Measurements from ENCODE around the gene SULT1A2.
"Not testable (repeated sequence)": the region's sequence is repeated elsewhere in the genome, so short reads cannot be mapped to it uniquely, and the experiment has no call there.

The SULT1A2 gene

DNA sequence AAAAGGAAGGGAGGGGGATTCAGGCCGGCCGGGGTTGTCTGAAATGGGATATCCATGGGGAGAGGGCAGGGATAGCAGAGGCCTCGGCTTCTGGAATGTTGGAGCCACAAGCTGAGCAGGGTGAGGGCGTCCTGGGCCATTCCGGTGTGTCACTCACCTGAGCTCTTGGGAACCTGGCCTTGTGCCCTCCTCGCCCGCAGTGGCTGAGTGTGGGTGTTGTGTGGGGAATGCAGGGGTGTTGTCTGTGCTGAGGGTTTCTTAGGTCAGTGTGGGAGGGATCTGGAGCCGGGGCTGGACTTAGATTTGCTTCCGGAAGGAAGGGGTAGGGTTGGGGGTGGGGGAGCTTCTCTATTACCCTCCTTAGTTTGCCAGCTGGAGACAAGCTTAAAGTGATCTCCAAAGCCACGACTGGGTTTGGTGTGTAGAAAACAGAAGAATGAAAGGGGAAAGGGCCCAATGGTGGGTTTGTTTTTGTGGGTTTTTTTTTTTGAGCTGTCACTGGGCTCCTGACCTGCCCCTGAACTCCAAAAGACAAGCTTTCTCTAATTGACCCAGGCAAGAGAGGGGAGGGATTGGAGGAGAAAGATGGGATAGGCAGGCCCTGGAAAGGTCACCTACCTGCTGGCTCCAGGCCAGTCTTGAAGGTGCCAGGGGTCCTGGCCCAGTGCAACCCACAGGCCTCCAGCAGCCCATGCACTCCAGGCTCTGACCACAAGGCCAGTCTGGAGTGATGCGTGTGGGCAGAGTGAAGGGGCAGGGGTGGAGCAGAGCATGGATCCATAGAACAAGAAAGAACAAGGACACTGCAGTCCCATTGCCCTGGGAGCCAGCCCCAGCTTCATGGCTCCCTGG, at the start of gene SULT1A2:
Gene SULT1A2, minus strand, starts transcription at position 211 of the 852 bp plus-strand sequence. CDS start 1,120 bp downstream, outside the sequence.
- DNase-seq (ENCODE audit: low read depth) = no peak

DNA sequence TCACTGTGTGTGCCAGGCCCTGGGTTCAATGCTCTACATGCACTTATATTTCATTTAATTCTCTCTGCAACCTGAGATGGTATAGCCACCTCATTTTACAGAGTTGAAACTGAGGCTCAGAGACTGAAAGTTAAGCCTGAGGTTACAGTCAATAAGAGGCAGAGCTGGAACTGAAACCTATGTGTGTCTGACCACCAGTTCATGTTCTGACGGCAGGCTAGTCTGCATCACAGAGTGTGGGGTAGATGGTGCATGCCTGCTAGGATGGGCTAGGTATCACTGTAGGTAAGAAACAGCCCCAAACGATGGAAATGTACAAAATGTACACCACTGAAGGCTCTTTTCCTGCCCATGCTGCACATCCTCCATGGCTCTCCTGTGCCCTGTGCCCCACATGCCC, 43.1 kb upstream of the SULT1A2 start:
- not testable (repeated sequence) for DNase-seq (ENCODE audit: low read depth)

DNA sequence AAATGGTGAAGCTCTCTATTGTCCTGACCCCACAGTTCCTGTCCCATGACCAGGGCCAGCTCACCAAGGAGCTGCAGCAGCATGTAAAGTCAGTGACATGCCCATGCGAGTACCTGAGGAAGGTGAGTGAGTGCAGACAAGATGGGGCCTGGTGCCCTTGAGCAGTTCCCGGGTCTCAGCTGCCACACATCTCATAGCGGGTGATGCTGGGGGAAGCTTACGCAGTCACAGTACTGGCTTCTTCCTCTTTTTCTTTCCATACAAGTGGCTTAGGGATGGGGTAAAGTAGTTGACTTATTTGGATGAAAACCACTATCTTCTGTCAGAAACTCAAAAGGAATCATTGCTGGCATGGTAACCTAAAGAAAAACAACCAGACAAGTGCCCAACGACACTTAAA, 41.5 kb upstream of the SULT1A2 start:
- not testable (repeated sequence) for DNase-seq (ENCODE audit: low read depth)

DNA sequence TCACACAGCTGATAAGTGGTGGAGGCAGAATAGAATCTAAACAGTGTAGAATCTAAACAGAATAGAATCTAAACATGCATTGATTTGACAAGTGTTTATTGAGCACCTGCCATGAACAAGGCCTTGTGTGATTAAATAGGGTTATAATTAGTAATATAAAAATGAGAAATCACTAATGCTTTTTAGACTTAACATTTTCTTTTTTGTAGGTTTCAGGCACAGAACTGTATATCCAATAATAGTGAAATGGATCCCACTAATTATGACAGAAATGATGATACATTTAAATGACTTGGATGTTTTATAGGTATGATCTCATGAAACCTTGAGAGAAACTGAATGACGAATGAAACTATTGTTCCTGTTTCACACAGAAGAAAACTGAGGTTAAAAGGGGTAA, 40.9 kb upstream of the SULT1A2 start, which contains the start of gene NPIPB8:
Gene NPIPB8, plus strand, starts transcription at position 301 of the 400 bp plus-strand sequence. CDS start 296 bp downstream, outside the sequence.
- DNase-seq (ENCODE audit: low read depth) = not testable (repeated sequence)

DNA sequence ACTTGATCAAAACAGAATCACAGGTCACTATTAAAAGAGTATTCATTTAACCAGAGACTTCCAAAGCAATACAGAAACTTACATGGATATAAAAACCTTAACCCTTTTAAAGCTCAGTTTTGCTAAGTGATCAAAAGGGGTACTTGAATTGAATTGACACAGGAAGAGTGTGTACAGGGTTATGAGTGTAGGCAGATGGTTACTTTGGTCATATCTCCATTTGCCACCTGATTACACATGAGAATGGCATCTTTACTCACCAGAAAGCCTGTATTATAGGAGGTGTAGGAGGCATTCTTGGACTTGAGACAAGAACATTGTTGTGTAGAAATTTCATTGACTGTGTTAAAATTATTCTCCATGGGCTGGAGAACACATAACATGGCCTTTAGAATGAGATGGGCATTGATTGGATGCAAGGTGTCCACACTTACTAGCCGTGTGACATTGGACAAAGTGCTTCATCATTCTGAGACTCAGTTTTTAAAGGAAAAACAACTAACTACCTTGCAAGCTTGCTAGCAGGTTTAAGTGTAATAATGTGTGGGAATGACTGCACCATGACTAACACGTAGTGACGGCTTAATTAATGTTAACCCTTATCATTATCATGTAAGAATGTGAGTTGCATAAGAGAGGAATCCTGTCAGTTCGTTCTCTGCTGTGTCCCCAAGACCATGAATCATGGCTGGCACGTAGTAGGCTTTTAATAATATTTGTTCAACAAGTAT, 39.4 kb upstream of the SULT1A2 start:
- peak; percentile 74 for DNase-seq (ENCODE audit: low read depth)

DNA sequence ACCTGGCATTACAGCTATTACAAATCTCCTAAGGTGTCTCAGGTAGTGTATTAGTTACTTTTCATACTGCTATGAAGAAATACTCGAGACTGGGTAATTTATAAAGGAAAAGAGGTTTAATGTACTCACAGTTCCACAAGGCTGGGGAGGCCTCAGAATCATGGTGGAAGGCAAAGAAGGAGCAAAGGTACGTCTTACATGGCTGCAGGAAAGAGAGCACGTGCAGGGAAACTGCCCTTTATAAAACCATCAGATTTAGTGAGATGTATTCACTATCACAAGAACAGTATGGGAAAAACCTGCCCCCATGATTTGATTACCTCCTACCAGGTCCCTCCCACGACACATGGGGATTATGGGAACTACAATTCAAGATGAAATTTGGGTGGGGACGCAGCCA, 34.1 kb upstream of the SULT1A2 start:
- not testable (repeated sequence) for DNase-seq (ENCODE audit: low read depth)

DNA sequence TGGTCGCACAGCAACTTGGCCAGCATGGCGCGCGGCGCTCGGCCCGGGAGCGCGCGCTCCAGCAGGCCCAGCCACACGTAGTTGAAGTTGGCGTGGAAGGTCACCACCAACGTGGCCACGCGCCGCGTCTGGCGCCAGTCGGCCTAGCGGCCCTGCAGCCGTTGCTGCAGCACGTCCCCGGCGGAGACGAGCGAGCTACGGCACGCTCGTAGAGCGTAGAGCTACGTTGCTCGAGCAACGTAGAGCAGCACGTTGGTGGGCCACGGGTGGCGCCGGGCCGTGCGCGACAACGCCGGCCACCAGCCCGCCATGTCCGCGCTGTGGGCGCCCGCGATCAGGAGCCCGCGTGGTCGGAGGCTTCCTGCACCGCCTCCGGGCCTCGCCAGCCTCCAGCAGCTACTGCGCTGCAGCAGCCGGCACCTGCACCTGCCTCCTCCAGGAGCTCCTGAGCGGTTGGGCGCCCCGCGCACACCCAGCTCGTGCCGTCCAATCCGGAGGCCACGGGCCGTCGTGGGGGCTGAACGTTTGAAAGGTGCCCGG, 26.4 kb upstream of the SULT1A2 start:
- DNase-seq (ENCODE audit: low read depth) = no peak

DNA sequence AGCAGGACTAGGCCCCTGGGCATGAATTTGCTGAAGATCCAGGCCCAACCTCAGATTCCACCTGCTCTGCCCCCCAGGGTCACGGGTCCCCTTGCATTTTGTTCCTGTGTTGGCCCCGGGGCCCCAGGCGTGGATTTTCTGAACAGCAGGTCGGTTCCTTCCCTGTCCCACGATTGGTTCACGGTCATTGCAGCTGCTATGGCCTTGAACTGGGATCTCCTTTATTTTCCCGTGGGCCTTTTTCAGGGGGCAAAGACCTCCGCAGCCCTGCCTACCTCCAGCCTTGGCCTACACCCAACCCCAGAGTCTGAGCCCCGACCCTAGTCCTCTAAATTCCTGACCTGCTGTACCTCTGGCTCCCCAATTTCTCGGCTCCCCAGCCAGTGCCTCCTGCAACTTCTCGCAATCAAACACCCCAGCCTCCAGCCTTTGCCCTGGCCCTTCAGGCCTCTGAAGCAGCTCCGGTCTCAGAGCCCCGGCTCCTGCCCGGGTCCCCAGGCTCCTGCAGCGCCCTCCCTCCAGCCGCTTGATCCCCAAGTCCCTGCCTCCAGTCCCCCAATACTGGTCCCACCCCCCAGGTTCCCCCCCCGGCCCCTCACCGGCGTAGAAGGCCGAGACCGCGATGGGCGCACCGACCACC, 25.8 kb upstream of the SULT1A2 start:
- DNase-seq (ENCODE audit: low read depth) = not testable (repeated sequence)

DNA sequence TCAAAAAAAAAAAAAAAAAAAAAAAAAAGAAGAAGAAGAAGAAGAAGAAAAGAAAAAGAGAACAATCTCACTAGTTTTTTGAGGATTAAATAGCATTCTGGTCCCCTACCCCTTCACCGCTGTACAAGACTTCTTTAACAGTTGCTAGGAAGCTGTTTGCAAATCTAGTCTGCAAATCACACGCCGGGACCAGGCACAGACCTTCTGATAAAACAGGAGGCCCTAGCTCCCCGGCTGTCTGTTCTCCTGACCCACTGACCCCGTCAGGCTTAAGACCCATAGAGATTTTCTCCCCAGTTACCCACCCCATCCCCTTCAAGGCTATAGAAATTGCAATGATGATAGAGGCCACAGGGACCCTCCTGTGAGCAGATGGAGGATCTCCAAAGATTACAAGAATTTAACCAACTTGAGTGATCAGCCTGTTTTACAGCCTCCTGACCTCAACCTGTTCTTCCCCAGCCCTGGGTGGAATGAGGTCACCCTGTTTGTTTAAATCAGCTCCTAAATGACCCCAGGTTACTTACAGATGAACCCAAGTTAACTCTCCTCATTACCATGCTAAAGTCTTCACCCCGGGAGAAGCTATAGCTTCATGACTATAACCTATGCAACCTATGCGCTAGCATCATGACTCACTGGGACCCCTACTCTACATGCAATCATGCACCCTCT, 24.8 kb upstream of the SULT1A2 start:
- DNase-seq (ENCODE audit: low read depth) = no peak

DNA sequence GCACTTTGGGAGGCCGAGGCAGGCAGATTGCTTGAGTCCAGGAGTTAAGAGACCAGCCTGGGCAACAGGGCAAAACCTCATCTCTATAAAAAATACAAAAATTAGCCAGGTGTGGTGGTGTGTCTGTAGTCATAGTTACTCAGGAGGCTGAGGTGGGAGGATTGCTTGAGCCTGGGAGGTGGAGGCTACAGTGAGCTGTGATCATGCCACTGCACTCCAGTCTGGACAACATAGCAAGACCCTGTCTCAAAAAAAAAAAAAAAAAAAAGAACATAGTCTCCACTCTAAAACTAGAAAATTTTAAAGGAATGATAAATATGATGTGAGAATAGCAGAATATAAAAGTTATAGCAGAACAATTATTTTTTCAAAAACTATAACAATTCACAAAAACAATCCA, 23.5 kb upstream of the SULT1A2 start:
- not testable (repeated sequence) for DNase-seq (ENCODE audit: low read depth)

DNA sequence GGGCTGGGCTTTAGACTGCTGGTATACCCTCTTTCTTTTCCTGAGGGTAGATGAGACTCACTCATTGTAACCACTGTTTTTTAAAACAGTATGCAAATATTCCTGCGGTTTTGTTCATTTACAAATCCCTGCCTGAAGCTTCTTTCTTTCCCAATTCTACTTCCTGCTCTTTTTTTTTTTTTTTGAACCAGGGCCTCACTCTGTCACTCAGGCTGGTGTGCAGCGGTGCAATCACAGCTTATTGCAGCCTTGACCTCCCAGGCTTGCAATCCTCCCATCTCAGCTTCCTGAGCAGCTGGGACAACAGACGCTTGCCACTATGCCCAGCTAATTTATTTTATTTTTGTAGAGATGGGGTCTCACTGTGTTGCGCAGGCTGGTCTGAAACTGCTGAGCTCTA, 21.0 kb upstream of the SULT1A2 start:
- no peak for DNase-seq (ENCODE audit: low read depth)

DNA sequence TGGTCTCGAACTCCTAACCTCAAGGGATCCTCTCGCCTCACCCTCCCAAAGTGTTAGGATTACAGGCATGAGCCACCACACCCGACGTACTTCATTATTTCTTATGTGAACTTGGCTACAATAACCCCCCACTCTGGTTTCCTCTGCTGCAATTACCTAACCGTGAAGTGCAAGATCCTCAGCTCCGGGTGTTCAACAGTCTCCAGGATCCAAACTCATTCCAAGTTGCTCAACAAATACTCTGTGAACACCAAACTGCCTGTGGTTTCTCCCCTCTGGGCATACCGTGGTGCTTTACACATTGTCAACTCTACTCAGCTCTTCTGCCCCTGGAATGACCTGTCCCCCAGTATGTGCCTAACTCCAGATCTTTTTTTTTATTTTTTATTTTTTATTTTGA, 19.8 kb upstream of the SULT1A2 start:
- DNase-seq (ENCODE audit: low read depth) = no peak

DNA sequence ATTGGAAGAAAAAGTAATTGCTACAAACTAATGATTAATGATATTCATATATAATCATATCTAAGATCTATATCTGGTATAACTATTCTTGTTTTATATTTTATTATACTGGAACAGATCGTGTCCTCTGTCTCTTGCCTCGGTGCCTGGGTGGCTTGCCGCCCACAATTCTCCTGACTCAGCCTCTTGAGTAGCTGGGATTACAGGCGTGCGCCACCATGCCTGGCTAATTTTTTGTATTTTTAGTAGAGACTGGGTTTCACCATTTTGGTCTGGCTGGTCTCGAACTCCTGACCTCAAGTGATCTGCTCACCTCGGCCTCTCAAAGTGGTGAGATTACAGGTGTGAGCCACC, 19.4 kb upstream of the SULT1A2 start:
- not testable (repeated sequence) for DNase-seq (ENCODE audit: low read depth)

DNA sequence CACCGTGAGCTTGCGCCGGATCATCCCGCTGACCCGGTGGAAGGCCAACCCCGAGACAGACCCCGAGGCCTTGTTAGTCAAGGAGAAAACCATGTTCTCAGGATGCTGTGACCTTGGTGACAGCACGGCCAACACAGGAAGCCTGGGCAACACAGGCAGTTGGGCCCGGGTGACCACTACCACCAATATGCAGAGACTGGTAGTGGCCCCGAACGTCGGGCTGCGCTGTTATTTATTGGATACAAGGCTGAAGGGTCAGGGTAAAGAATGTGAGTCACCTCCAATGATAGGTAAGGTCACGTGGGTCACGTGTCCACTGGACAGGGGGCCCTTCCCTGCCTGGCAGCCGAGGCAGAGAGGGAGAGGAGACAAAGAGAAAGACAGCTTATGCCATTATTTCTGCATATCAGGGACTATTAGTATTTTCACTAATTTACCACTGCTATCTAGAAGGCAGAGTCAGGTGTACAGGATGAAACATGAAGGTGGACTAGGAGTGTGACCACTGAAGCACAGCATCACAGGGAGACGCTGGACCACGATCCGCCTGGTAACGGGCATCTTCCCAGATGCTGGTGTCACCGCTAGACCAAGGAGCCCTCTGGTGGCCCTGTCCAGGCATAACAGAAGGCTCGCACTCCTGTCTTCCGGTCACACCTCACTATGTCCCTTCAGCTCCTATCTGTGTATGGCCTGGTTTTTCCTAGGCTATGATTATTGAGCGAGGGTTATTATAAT, 18.8 kb upstream of the SULT1A2 start:
- DNase-seq (ENCODE audit: low read depth) = not testable (repeated sequence)

DNA sequence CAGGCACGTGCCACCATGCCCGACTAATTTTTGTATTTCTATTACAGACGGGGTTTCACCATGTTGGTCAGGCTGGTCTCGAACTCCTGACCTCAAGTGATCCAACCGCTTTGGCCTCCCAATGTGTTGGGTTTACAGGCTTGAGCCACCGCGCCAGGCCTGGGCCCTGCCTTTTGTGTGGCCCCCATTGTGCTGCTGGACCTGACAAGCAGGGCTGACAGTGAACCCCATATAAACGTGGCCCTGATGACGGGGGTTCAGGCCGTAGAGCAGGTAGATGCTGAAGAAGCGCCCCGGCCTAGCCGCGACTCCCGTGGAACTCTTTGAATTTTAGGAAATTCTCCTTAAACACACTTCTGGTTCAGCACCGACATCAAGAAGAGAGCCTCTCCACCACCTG, 17.7 kb upstream of the SULT1A2 start:
- not testable (repeated sequence) for DNase-seq (ENCODE audit: low read depth)

DNA sequence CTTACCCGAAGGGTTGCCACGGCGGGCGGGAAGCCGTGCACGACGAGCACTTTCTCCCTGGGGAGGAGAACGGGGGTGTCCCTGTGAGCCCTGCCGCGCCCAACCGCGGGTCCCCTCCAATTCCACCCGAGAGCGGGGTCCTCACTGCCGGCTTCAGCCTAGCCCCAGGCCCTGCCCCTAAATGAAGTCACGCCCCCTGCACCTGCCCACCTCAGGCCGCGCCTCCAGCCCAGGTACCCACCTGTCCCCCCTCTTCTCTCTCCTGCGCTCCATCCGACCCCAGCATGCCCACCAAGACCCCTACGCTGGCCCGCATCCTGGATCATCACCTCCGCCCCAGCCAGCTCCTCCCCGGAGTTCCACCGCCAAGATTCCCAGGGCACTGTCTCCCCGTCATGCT, 17.1 kb upstream of the SULT1A2 start:
- not testable (repeated sequence) for DNase-seq (ENCODE audit: low read depth)

DNA sequence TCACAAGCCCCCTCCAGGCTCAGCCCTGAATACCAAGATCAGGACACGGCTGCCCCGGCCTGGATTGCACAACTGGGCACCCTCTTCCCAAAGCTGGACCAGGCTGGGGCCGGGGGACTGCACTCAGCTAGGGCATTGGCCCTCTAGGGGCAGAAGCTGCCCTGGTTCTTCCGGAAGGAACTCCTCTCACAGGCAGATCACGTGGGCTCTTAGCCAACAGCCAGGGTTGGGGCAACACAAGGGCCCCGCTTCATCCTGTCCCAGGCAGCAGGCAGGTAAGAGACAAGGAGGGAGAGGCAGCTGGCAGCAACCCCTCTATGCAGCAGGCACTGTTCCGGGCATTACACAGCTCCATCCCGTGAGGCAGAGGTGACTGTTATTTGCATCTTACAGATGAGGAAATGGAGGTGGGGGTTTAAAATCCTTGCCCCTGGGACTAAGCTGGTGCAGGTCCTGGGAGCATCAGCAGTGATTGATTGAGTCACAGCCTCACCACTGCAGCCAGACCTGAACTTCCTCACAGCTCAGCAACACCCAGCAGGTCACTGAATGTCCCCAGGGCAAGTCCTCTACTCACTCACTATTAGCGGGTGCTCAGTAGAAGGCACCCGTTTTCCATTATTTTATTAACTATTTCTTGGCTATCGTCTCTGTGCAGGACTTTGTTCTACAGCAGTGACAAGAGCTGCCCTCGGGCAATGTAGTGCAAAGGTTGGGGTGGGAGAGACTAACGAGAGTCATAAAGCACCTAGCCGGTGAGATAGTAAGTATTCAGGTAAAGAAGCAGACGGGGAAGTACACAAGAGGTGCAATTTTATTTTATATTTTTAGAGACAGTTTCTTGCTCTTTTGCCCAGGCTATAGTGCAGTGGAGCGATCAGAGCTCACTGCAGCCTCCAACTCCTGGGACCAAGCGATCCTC, 15.8 kb upstream of the SULT1A2 start:
- not testable (repeated sequence) for DNase-seq (ENCODE audit: low read depth)

DNA sequence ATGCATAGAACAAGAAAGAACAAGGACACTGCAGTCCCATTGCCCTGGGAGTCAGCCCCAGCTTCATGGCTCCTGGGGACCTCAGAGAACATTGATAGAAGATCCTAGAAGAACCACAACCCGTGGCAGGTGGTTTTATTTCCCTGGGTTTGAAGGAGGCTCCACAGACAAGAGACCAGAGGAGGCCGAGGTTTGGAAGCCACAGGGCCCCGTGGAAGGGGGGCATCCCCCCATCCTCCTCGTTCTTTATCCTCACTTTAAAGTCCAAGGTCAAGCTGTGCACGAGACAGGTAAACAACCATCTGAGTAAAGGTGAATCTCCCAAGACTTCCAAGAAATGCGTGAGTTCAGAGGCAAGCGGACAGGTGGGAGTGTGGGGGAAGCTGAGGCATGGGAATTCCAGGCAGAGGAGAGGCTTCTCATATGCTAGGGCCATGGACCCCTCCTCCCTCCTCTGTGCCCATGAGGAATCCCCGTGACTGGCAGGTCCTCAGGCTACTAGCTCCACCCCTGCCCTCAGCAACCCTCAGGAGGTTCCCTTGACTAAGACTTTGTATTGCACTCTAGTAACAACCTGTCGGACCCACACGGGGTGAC, 13.8 kb upstream of the SULT1A2 start:
- no peak for DNase-seq (ENCODE audit: low read depth)

Measured in HS-5 (cell line).